Fibroblast of villous mesenchyme (primary cell): Measurements from ENCODE around the gene CACNA1H. TPM values are rescaled to one million over a fixed set of nuclear protein-coding genes. Genes with fewer than 3 reads are reported as not detected.

Source experiments
- DNase-seq: peaks from one replicate; pipeline ENCODE4 v3.0.0-alpha.2; 2010; ENCODE audit warnings: low read depth
- H3K4me3 ChIP-seq: 2 replicates; pipeline ENCODE4 v1.5.1; 2011; ENCODE audit warnings: low read depth, mild to moderate bottlenecking, low read length
- total RNA-seq: library from RNA; depleted of rRNA; stranded (reverse); fragments of >200 nt; gene quantifications from 2 replicates; pipeline ENCODE4 v1.2.3, GENCODE V29; 2012
- TF ChIP-seq, protein P1 (sequence below): IDR thresholded peaks from 2 replicates; pipeline ENCODE4 v1.5.1; 2012; ENCODE audit warnings: low read depth, mild to moderate bottlenecking, low read length; ENCODE audit not compliant: insufficient read depth

CACNA1H gene
- total RNA-seq, 1 donor = 11.7 TPM

DNA sequence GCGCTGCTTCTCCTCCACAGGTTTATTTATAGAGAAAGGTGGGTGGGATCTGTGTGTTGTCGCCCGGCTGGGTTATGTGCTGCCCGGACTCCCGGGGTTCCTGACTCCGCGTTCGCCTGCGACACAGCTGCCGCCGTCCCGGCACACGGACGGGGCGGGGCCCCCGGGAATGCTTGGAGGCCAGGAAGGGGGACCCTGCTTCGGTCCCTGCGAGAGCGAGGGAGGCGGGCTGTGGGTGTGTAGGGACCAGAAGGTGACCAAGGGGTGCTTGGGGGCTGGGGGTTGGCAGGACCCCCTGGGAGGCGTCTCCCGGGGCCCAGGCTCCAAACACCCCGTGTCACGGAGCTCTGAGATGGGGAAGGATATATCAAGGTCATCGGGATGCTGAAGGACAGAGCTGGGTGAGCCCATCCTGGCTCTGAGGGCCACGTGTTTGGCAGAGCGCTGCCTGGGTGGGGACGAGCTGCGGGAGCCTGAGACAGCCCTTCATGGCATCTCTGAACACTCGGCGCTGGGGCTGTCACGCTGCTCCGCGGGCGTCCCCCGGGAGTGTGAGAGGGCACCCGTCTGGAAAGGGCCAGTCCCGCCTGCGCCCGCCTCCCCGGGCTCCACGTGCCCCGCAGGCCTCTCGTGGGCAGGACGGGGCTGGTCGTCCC lies 4.2 kb downstream of the CACNA1H start:
- TF ChIP-seq, protein P1, sequence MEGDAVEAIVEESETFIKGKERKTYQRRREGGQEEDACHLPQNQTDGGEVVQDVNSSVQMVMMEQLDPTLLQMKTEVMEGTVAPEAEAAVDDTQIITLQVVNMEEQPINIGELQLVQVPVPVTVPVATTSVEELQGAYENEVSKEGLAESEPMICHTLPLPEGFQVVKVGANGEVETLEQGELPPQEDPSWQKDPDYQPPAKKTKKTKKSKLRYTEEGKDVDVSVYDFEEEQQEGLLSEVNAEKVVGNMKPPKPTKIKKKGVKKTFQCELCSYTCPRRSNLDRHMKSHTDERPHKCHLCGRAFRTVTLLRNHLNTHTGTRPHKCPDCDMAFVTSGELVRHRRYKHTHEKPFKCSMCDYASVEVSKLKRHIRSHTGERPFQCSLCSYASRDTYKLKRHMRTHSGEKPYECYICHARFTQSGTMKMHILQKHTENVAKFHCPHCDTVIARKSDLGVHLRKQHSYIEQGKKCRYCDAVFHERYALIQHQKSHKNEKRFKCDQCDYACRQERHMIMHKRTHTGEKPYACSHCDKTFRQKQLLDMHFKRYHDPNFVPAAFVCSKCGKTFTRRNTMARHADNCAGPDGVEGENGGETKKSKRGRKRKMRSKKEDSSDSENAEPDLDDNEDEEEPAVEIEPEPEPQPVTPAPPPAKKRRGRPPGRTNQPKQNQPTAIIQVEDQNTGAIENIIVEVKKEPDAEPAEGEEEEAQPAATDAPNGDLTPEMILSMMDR = no peak
- DNase-seq = no peak
- no peak overlapping the region for H3K4me3 ChIP-seq

DNA sequence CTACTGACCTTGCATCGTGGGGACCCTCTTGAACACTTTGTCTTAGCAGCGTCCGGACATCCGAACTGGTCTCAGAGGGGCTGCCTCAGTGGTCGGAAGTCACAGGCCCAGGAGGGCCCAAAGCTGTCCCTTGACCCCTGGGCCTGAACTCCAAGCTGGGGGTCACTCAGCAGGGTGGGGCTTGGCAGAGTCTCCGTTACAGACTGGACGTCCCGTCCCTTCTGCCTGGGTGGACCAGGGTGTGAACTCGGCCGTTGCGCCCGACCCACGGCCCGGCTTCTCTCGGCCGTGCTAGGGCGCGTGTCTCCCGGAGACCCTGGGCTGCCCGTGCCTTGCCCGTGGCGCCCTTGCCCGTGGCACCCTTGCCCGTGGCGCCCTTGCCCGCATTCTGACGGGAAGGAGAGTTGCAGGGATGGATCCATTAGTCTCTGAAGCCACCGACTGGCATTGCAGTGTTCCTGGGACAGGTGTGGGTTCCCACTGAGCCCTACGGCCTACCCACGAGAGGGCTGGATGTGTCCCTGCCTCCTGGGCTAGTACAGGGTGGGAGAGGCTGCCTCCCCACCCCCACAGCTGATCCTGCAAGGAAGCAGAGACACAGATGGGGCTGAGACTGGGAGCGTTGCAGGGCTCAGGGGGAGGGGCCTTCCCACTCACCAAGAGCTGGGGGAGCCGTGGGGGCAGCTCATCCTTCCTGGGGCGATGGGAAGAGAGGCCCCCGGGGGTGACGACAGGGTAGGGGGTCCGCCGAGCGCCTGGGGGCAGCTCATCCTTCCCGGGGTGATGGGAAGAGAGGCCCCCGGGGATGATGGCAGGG lies 4.9 kb downstream of the CACNA1H start:
- no peak for DNase-seq
- no peak overlapping the region for H3K4me3 ChIP-seq
- TF ChIP-seq, protein P1 = no peak

DNA sequence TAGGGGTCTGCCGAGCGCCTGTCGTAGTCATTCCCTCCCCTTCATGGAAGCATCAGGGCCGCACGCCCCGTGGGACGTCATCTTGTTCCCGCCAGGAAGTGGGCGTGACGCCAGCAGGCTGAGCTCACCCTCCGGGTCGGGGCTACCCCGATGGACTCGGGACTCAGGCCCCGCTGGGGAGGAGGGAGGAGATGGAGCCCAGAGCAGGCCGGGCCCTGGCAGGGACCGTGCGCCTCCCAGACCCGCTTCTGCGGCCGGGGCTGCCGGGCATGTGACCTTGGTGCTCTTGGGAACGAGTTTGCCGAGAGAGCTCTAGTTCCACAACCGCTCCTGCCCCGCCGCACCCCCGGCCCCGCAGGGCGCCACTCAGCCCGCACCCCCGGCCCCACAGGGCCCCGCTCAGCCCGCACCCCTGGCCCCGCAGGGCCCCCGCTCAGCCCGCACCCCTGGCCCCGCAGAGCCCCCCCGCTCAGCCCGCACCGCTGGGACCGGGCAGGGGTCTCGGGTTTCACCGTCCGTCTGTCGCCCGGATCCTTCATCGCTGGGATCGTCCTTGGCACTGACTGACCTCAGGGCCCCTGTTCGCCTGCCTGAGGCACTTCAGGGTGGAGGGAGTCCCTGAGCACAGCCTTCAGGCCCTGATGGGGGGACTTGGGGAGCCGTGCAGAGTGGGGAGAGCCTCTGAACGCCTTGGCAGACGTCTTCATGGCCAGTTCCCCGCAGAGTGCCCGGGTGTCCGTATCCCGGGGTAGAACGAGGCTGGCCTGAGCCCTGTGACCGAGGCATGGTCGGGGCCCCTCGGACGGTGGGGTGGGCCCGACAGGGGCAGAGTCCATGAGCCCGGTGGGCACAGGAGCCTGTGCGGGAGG lies 5.8 kb downstream of the CACNA1H start:
- TF ChIP-seq, protein P1 = no peak
- DNase-seq = peak; percentile 38
- no peak overlapping the region for H3K4me3 ChIP-seq

DNA sequence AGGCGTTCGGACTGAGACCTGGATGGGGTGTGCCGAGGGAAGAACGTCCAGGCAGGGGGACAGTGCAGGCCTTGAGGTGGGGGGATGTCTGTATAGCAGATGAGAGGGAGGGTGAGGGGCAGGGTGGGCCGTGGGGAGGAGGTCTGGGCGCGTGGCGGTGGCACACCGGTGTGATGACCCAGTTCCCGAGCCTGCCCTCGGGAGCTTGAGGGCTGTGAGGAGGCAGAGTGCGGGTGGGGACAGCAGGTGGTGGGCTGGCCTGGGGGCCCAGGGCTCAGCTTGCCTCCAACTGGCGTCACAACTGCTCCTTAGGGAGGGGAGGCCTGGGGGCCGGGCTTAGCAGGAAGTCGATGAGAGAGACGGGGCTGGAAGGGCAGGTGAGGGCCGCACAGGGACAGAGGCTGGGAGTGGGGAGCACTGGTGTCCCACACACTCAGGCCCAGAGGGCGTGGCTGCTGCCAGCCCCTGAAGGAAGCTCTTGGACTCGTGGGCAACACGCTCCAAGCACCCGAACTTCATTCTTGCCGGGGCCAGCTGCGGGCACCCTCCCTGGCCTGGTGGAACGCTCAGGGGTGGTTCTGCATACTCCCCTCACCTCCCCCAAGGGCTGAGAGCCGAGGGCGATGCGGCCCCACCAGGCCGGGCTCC lies 6.5 kb downstream of the CACNA1H start:
- no peak for DNase-seq
- H3K4me3 ChIP-seq = no peak overlapping the region
- TF ChIP-seq, protein P1 = no peak

DNA sequence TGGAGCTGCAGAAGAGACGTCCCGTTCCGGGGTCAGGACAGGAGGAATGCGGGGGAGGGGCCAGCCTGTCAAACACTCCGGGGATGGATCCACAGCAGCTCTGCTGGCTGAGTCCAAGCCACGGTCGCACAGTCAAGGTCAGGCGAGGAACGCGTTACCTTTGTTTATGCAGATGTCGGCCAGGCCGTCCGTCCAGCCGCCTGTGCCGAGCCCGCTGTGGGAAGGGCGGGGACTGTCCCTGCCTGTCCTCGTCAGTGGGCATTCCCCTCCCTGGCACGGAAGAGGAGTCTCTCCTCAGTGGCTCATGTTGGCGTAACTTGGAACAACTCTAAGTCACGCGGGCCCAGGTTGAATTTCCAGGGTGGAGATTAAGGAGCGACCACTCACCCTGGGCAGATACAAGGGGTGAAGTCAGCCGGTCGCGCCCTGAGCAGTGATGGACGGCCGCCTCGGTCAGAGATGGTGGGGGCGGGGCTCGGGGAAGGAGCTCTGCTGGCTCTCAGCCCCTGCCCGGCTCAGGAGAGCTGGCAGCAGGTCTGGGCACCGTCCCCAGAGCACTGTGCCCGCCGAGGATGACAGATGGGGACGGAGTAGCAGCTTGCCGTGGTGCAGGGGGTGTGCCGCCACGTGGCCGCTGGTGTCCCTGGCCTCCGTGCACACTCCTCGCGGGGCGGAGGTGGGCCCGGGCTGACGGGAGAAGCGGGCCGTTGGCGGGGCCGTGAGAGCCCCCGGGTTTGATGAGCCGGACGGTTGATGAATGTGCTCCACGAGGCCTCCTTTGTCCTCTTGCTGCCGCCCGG lies 7.3 kb downstream of the CACNA1H start:
- TF ChIP-seq, protein P1 = no peak
- H3K4me3 ChIP-seq = no peak overlapping the region
- DNase-seq = peak; percentile 42

DNA sequence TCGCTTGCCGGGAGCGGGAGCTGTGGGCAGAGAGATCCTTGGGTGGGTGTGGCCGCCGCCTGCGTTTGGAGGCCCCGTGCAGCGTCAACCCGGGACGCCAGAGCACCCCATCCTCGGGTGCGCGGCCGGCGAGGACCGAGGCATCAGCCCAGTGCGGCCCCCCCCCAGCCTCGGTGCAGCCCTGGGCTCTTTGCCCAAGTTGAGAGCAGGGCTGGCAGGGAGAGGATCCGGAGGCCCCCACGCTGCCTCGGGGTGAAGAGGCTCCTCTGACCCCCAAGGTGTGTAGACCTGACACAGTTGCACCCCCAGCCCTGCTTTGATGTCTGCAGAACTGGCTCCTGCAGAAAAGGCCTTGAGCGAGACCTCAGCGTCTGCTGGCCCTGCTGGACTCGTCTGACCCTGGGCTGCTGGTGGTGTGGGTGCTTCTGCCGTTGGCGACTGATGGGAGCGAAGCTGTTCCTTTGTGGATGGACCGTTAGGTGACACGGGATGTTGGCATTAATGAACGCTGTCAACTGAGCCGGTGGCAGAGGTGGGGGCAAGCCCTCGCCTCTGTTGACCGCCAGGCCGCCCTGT lies 8.0 kb downstream of the CACNA1H start:
- H3K4me3 ChIP-seq = no peak overlapping the region
- DNase-seq = no peak
- TF ChIP-seq, protein P1 = no peak
